Vagina (tissue), 2 donors: Measurements from ENCODE around the gene ADRM1.

Experiments
- CTCF ChIP-seq, 3 experiments: fragments of 450-650 bp in 2 of 3; fragments of 200-600 bp in 1 of 3; sonication (generic) in 1 of 3; IDR thresholded peaks; one replicate each; pipeline ENCODE4 v1.5.1; 2017 to 2019; ENCODE audit warnings: antibody characterized with exemption in 3 of 3, mild to moderate bottlenecking in 2 of 3, moderate library complexity in 2 of 3
- POLR2A ChIP-seq, 2 donors: fragments of 450-650 bp; IDR thresholded peaks; one replicate each; pipeline ENCODE4 v1.6.1; 2017; ENCODE audit warnings: antibody characterized with exemption in 2 of 2, mild to moderate bottlenecking in 2 of 2, moderate library complexity in 2 of 2

GRCh38 chr20:62308102-62308822, 5.5 kb downstream of the ADRM1 start:
- TF ChIP-seq CTCF (IDR thresholded peaks at IDR 0.05) (no peak), POLR2A (IDR thresholded peaks at IDR 0.05) (no peak)
